Choroid plexus epithelial cell (primary cell): Measurements from ENCODE around the gene FOS.
"Not testable (repeated sequence)": the region's sequence is repeated elsewhere in the genome, so short reads cannot be mapped to it uniquely, and the experiment has no call there.

ENCODE experiments used
- DNase-seq: peaks from one replicate; pipeline ENCODE4 v3.0.0-alpha.2; 2010; ENCODE audit warnings: low read depth
- H3K4me3 ChIP-seq: 2 replicates; pipeline ENCODE4 v1.5.1; 2011; ENCODE audit warnings: low read depth, mild to moderate bottlenecking, control low read depth, low read length, moderate library complexity
- CTCF ChIP-seq: conservative IDR thresholded peaks from 2 replicates; pipeline ENCODE4 v1.5.1; 2011; ENCODE audit warnings: low read depth, mild to moderate bottlenecking, control low read depth, inconsistent platforms, low read length, moderate library complexity

The FOS gene

GRCh38 chr14:75303381-75303789, 24.8 kb downstream of the FOS start:
- peak; percentile 86 for DNase-seq
- TF ChIP-seq CTCF, result peak; percentile 87
- no peak overlapping the region for H3K4me3 ChIP-seq

- DNase-seq, result not testable (repeated sequence)
These were observed 27.8 kb downstream of the FOS start for GRCh38 chr14:75306410-75306809.

GRCh38 chr14:75306927-75307699, 28.5 kb downstream of the FOS start:
- peak; percentile 60 for TF ChIP-seq CTCF
- peak; percentile 56 for DNase-seq
- H3K4me3 ChIP-seq, result no peak overlapping the region

More at GRCh38 chr14:75306410-75306809, 27.8 kb downstream of the FOS start:
- not testable (repeated sequence) for H3K4me3 ChIP-seq

- no peak overlapping the region for H3K4me3 ChIP-seq
- DNase-seq, result peak; percentile 90
- peak; percentile 96 for TF ChIP-seq CTCF
These were observed 29.2 kb downstream of the FOS start for GRCh38 chr14:75307700-75308379.

GRCh38 chr14:75308991-75309390, 30.4 kb downstream of the FOS start:
- not testable (repeated sequence) for DNase-seq, H3K4me3 ChIP-seq

GRCh38 chr14:75309561-75309960, 30.9 kb downstream of the FOS start:
- not testable (repeated sequence) for H3K4me3 ChIP-seq, DNase-seq

- DNase-seq, result peak; percentile 94
- no peak overlapping the region for H3K4me3 ChIP-seq
- no peak for TF ChIP-seq CTCF
These were observed 31.9 kb downstream of the FOS start for GRCh38 chr14:75310295-75311111.

GRCh38 chr14:75311356-75311755, 32.7 kb downstream of the FOS start:
- peak; percentile 26 for DNase-seq
- H3K4me3 ChIP-seq, result no peak overlapping the region

More at GRCh38 chr14:75311356-75311755, 32.7 kb downstream of the FOS start:
- no peak for TF ChIP-seq CTCF
